HG02970 (cell line): ENCODE data around the gene MPZL3.
"Not testable (repeated sequence)": the region's sequence is repeated elsewhere in the genome, so short reads cannot be mapped to it uniquely, and the experiment has no call there.

Source experiments
- ATAC-seq: cut with Tn5 transposase; IDR thresholded peaks from one replicate; pipeline ENCODE4 v1.9.1; 2021; ENCODE audit warnings: mild to moderate bottlenecking, moderate library complexity, moderate number of reproducible peaks; ENCODE audit not compliant: unreplicated experiment, low FRiP score

The MPZL3 gene

DNA sequence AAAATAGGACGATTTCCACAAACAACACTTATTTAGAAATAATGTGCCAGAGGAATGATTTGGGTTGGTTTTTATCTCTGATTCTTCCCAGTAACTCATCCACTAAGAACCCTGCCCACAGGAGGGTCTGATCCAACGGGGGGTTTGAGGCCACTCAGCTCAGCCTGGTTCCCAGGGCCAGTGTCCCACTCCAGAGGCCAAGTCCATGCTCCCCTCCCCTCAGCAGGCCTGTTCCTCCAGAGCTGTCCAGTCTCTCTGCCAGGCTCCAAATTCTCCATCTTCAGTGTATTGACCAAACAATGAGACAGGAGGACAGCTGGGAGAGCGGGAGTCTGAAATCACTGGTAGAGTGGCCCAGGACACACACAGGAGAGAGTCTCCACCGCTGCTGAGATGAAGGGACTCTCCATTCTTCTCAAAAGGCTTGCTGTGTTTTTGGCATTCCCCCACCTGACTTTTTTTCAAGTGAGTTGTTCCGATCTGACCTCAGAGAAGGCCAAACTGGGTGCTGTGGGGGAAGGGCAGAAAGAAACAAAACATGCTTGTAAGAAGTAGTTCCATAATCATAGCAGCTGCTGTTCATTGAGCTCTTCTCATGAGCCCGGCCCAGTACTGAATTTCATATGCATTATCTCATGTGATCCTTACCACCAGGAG, 58.1 kb downstream of the MPZL3 start:
- ATAC-seq = no peak

- ATAC-seq = not testable (repeated sequence)
Measured at GRCh38 chr11:118192817-118193216, 59.3 kb downstream of the MPZL3 start.

DNA sequence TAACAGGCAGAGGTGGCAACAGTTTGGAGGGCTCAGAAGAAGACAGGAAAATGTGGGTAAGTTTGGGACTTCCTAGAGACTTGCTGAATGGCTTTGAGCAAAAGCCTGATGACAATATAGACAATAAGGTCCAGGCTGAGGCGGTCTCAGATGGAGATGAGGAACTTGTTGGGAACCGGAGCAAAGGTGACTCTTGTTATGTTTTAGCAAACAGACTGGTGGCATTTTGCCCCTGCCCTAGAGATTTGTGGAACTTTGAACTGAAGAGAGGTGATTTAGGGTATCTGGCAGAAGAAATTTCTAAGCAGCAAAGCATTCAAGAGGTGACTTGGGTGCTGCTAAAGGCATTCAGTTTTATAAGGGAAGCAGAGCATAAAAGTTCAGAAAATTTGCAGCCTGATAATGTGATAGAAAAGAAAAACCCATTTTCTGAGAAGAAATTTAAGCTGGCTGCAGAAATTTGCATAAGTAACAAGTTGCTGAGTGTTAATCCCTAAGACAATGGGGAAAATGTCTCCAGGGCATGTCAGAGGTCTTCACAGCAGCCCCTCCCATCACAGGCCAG, 61.1 kb downstream of the MPZL3 start:
- ATAC-seq = not testable (repeated sequence)

DNA sequence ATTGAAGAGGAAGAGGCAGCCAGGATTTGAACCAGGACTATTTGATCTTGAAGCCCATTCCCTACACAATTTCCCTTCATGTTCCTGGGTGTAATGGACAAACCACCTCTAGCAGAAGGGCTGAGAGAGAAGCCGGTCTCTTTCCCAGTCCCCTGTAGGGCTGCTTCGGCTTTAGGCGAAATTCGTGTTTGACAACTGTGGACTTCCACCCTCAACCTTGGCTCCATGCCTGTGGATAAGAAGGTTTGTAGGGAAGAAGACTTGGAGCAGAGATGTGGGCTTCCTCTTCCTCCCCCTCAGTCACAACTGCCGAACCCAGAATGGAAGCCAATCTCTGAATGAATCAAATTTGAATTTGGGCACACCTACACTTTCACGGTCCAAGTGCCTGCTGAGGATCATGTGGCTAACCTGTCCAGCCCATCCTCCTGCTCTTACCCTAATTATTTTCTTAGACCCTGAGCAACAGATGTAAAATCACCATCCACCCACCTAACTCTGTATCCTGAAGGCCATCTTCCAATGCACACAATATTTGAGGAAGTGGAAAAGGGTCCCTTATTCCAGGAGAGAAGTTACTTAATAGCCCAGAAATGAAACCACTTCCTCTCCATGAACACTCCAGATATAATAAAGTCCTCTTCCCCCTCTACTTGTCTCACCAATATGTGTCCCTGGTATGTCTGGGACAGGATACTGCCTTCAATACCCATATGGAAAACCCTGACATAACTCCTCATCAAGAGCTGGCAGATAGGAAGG, 65.6 kb downstream of the MPZL3 start:
- no peak for ATAC-seq

DNA sequence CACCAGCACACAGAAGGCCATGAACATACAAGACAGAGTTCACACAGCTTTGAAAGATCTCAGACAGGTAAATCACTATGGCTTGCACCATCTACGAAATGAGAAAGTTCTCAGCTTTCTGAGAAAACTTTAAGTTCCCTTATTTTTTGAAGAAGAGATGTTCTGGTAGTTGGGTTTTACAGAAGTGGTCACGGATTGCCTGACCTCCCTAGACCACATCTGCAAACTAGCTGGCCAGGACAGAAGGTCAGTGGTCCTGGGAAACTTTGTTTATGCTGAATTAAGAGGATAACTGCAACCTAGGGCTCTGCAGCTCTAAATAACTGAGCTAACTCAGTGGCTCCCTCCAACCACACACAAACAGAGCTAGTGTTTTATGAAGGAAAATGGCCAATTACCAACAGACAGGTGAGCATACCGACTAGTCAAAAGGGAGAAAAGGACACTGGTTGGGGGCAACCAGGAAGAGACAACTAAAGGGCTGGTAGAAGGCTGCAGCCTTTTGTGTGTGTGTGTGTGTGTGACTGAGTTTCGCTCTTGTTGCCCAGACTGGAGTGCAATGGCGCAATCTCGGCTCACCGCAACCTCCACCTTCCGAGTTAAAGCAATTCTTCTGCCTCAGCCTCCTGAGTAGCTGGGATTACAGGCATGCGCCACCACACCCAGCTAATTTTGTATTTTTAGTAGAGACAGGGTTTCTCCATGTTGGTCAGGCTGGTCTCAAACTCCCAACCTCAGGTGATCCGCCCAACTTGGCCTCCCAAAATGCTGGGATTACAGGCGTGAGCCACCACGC, 67.2 kb downstream of the MPZL3 start:
- no peak for ATAC-seq

DNA sequence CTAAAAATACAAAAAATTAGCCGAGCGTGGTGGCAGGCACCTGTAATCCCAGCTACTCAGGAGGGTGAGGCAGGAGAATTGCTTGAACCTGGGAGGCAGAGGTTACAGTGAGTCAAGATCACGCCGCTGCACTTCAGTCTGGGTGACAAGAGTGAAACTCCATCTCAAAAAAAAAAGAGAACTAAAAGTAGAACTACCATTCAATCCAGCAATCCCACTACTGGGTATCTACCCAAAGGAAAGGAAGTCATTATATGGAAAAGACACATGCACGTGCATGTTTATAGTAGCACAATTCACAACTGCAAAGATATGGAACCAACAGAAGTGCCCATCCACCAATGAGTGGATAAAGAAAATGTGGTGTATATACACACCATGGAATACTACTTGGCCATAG, 68.5 kb downstream of the MPZL3 start:
- ATAC-seq = not testable (repeated sequence)

DNA sequence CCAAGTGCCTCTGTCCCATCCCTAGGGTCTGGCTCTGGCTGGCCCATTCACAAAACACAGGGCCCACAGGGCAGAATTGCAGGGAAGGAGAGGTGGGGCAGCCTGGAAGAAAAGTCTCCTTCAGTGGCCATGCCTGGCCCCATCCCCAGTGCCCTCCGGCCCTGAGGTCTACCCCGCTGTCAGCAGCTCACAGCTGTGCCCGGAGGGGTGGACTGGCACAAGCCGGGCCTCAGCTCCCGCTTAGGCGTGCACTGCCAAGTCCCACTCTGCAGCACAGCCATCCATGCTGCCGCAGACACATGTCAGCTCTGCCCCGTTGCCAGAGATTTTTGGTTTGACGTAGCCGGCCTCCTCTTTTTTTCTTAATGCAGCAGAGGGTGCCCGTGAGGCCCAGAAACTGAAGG, 71.9 kb downstream of the MPZL3 start:
- ATAC-seq = no peak

DNA sequence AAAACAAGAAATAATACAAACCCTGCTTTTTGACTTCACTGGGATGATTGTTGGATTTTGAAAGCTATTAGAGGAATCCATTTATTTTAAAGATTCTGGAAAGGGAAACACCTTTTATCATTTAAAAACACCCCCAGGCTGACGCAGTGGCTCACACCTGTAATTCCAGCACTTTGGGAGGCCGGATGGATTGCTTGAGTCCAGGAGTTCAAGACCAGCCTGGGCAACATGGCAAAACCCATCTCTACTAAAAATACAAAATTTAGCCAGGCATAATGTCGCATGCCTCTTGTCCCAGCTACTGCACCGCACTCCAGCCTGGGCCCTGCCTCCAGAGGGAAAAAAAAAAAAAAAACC, 75.4 kb downstream of the MPZL3 start:
- no peak for ATAC-seq
